Measurements from ENCODE around the gene DOC2B.

DNA sequence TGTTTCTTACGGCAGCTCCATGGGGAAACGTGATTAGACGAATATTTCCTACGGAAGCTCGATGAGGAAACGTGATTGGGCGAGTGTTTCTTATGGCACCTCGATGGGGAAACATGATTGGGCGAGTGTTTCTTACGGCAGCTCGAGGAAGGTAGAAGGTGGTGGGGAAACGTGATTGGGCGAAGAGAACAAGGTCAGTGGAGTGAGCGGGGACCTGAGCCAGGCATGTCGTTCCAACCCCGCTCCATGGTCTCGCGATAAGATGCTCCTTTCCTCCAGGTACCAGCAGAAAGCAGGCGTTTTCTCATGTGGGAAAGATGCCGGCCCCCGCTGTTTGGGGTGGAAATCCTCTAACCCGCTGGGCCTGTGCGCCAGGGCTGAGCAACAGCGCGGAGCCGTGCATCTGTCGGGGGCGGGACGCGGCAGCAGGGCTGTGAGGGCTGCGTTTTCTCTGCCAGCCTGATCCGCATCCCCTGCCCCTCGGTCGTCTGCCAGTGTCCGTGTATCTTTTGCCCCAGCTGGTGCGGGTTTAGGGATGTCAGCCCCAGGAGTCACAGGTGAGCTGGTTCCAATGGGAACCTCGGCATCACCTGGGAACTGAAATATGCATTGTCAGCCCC lies 25.6 kb upstream of the DOC2B start:
- TF ChIP-seq, protein P1, sequence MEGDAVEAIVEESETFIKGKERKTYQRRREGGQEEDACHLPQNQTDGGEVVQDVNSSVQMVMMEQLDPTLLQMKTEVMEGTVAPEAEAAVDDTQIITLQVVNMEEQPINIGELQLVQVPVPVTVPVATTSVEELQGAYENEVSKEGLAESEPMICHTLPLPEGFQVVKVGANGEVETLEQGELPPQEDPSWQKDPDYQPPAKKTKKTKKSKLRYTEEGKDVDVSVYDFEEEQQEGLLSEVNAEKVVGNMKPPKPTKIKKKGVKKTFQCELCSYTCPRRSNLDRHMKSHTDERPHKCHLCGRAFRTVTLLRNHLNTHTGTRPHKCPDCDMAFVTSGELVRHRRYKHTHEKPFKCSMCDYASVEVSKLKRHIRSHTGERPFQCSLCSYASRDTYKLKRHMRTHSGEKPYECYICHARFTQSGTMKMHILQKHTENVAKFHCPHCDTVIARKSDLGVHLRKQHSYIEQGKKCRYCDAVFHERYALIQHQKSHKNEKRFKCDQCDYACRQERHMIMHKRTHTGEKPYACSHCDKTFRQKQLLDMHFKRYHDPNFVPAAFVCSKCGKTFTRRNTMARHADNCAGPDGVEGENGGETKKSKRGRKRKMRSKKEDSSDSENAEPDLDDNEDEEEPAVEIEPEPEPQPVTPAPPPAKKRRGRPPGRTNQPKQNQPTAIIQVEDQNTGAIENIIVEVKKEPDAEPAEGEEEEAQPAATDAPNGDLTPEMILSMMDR (IDR thresholded peaks at IDR 0.05): no peak
- TF ChIP-seq, protein P2, sequence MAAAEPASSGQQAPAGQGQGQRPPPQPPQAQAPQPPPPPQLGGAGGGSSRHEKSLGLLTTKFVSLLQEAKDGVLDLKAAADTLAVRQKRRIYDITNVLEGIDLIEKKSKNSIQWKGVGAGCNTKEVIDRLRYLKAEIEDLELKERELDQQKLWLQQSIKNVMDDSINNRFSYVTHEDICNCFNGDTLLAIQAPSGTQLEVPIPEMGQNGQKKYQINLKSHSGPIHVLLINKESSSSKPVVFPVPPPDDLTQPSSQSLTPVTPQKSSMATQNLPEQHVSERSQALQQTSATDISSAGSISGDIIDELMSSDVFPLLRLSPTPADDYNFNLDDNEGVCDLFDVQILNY (CRISPR knock-in tag; IDR thresholded peaks at IDR 0.05): no peak
- TF ChIP-seq NR3C1 (CRISPR knock-in tag; conservative IDR thresholded peaks at IDR 0.05; ENCODE audit: low read depth) (no peak), CBFB (CRISPR knock-in tag; IDR thresholded peaks at IDR 0.05; ENCODE audit: low read depth) (no peak), NFYB (CRISPR knock-in tag; conservative IDR thresholded peaks at IDR 0.05; ENCODE audit: low read depth) (no peak), TEAD4 (CRISPR knock-in tag; IDR thresholded peaks at IDR 0.05) (no peak)
- TF ChIP-seq, protein P3, sequence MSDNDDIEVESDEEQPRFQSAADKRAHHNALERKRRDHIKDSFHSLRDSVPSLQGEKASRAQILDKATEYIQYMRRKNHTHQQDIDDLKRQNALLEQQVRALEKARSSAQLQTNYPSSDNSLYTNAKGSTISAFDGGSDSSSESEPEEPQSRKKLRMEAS (CRISPR knock-in tag; IDR thresholded peaks at IDR 0.05): no peak
- TF ChIP-seq, protein P4, sequence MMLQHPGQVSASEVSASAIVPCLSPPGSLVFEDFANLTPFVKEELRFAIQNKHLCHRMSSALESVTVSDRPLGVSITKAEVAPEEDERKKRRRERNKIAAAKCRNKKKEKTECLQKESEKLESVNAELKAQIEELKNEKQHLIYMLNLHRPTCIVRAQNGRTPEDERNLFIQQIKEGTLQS (CRISPR knock-in tag; conservative IDR thresholded peaks at IDR 0.05): no peak
- TF ChIP-seq, protein P5, sequence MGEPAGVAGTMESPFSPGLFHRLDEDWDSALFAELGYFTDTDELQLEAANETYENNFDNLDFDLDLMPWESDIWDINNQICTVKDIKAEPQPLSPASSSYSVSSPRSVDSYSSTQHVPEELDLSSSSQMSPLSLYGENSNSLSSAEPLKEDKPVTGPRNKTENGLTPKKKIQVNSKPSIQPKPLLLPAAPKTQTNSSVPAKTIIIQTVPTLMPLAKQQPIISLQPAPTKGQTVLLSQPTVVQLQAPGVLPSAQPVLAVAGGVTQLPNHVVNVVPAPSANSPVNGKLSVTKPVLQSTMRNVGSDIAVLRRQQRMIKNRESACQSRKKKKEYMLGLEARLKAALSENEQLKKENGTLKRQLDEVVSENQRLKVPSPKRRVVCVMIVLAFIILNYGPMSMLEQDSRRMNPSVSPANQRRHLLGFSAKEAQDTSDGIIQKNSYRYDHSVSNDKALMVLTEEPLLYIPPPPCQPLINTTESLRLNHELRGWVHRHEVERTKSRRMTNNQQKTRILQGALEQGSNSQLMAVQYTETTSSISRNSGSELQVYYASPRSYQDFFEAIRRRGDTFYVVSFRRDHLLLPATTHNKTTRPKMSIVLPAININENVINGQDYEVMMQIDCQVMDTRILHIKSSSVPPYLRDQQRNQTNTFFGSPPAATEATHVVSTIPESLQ (CRISPR knock-in tag; IDR thresholded peaks at IDR 0.05): no peak
